ENCODE data around the gene AACS. TPM values are rescaled to one million over a fixed set of nuclear protein-coding genes. Genes with fewer than 3 reads are reported as not detected.

Gene AACS
- total RNA-seq, 4 donors from 2014 or later, result 38.0 to 53.3 (median 44.3) TPM

DNA sequence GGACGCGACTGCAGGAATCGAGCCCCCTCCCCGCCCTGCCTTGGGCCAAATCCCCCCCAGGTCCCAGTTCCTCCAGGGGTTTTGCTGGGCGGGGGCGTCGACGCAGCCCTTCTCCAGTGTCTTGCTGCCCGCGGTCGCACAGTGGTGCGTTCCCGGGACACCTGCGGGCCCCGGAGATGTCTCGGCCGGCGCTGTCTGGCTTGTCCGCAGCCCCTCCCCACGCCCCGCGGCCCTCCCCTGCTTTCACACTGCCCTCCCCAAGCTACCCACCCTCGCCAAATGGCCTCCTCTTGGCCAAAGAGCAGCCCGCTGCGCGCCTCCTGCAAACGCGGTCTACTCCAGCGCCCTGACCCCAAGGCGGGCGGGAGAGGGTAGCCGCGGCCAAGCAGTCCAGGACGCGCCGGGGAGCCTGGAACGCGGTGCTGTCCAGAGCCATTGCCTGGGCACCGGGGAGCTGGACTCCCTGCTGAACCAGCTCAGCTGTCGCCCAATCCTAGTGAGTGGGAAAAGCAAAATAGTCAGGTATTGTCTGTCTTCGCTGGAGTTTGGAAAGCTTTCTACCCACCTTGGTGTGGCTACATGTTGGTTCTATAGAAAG is 122.0 kb downstream of the AACS start:
- H3K27me3 ChIP-seq, result peaks cover 5 to 93% (median 20%) of the 10 kb centered on the region in 4 donors
- TF ChIP-seq, protein P1, sequence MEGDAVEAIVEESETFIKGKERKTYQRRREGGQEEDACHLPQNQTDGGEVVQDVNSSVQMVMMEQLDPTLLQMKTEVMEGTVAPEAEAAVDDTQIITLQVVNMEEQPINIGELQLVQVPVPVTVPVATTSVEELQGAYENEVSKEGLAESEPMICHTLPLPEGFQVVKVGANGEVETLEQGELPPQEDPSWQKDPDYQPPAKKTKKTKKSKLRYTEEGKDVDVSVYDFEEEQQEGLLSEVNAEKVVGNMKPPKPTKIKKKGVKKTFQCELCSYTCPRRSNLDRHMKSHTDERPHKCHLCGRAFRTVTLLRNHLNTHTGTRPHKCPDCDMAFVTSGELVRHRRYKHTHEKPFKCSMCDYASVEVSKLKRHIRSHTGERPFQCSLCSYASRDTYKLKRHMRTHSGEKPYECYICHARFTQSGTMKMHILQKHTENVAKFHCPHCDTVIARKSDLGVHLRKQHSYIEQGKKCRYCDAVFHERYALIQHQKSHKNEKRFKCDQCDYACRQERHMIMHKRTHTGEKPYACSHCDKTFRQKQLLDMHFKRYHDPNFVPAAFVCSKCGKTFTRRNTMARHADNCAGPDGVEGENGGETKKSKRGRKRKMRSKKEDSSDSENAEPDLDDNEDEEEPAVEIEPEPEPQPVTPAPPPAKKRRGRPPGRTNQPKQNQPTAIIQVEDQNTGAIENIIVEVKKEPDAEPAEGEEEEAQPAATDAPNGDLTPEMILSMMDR (IDR thresholded peaks at IDR 0.05), result no peak
- TF ChIP-seq POLR2A (IDR thresholded peaks at IDR 0.05), result no peak
- H3K9me3 ChIP-seq, result no peaks in the 10 kb centered on the region
- H3K36me3 ChIP-seq, result no peaks in the 10 kb centered on the region
- H3K4me1 ChIP-seq, result peaks cover 20 to 42% (median 22%) of the 10 kb centered on the region in 3 donors
- WGBS, 2 donors, result no CpG with 5 or more reads among the region's 41 CpGs
- DNase-seq, result no peak
- peak overlapping the region; percentile 25 to 60 (median 44) for H3K4me3 ChIP-seq
- intact Hi-C loops (cut with DNase I), result loop anchor here (10.0 kb wide), 1 partner anchor 218 kb away; no protein-coding TSS in a partner anchor
- no peak overlapping the region for H3K27ac ChIP-seq

DNA sequence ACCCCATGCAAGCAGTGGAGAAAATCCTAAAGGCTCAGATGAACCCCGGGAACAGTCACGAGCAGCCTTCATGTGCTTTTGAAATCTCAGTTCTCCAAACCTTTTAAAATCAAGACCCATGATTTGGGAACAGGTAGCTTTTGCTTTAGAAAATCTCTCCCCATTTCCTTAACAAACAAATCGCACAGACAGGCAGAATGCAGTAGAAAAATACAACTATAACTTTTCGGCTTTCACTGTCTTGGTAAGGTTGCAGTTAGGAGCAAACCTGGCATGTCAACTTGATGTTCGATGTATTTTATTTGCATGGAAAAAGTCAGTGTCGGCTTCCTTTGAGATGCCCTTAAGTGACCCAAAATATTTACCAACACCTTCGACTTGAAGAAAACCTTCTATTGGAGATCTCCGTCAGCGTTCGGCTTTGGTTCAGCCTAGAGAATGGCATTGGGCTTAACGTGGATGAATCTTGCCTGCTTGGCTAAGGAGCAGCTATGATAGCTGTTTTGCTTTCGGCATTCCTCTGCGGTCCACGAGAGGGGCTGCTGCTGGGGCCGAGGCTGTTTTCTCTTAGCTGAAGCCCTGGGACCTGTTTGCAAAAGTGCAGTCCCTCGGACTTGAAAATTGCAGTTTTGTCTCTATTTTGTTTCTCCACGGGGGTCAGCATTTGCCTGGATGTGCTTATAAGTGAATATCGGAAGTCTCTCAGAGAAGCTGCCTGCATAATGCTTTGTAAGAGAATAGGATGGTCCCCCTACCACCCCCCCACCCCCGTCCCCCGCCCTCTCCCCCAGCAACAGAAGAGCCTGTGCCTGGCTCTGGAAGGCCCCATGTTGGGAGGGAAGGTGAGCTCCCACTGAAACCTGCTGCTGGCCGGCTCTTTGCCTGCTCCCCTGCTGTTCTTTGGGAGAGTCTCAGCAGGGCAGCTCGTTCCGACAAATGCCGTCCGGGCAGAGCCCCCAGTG is 122.8 kb downstream of the AACS start:
- Histone ChIP-seq H3K36me3 (no peaks in the 10 kb centered on the region), H3K4me3 (peak overlapping the region in 1 of 4 donors; percentile 60), H3K9me3 (no peaks in the 10 kb centered on the region), H3K27ac (no peak overlapping the region), H3K4me1 (peaks cover 20 to 41% (median 22%) of the 10 kb centered on the region in 3 donors), H3K27me3 (peaks cover 5 to 93% (median 20%) of the 10 kb centered on the region in 4 donors)
- TF ChIP-seq, protein P1 (IDR thresholded peaks at IDR 0.05), result no peak
- TF ChIP-seq POLR2A (IDR thresholded peaks at IDR 0.05), result no peak
- intact Hi-C loops (cut with DNase I), result loop anchor here (10.0 kb wide), 1 partner anchor 217 kb away; no protein-coding TSS in a partner anchor
- WGBS, 2 donors, result 3% methylated on average over 16 to 21 of the region's 25 CpGs
- DNase-seq, result no peak

DNA sequence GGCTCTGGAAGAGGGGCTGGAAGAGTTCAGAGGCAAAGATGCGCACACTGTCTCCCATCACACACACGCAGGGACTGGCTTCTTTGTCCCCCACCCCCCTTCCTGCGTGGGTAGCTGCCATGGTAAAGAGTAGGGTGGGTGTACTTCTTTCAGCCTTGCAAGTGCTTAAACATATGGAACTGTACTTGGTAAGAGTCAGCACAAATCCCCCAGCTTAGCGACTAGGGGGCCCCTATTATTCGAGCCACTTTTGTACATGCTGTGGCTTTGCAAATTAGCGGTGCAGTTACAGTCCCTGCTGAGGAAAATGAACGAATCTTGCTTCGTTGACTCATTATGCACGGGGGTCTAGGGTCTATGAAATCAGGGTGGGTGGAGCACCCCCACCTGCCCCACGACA is 123.8 kb downstream of the AACS start:
- Histone ChIP-seq H3K27me3 (peaks cover 5 to 93% (median 20%) of the 10 kb centered on the region in 4 donors), H3K36me3 (no peaks in the 10 kb centered on the region), H3K9me3 (no peaks in the 10 kb centered on the region), H3K4me3 (no peak overlapping the region), H3K4me1 (peaks cover 16 to 33% (median 19%) of the 10 kb centered on the region in 3 donors), H3K27ac (no peak overlapping the region)
- TF ChIP-seq, protein P1 (IDR thresholded peaks at IDR 0.05), result no peak
- no peak for TF ChIP-seq POLR2A (IDR thresholded peaks at IDR 0.05)
- intact Hi-C loops (cut with DNase I), result loop anchor here (10.0 kb wide), 1 partner anchor 216 kb away; no protein-coding TSS in a partner anchor
- DNase-seq, result no peak
- 13 to 17% methylated on average over 9 to 10 of the region's 10 CpGs for WGBS, 2 donors

DNA sequence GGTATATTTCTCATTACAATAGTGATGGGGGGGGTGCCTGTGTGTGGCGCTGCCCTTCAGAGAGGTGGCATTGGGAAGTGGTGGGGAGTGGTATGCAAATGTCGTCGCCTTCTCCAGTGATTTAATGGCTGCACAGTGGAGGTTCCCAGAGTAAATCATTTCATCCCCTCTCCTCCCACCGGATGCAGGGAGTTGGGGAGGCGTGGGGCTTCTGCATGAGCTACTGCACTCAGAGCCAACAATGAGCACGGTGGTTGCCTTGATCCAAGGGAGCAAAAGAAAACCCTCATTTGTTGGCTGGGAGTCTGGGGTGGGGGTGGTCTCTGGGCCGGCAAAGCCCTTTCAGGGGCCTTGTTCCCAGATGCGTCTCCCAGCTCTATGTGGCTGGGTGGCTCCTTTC is 124.3 kb downstream of the AACS start:
- Histone ChIP-seq H3K9me3 (no peaks in the 10 kb centered on the region), H3K27me3 (peaks cover 5 to 93% (median 20%) of the 10 kb centered on the region in 4 donors), H3K4me3 (no peak overlapping the region), H3K27ac (no peak overlapping the region), H3K36me3 (no peaks in the 10 kb centered on the region), H3K4me1 (peaks cover 16 to 33% (median 19%) of the 10 kb centered on the region in 3 donors)
- intact Hi-C loops (cut with DNase I), result loop anchor here (10.0 kb wide), 1 partner anchor 215 kb away; no protein-coding TSS in a partner anchor
- no peak for TF ChIP-seq POLR2A (IDR thresholded peaks at IDR 0.05)
- TF ChIP-seq, protein P1 (IDR thresholded peaks at IDR 0.05), result no peak
- WGBS, 2 donors, result 22 to 45% methylated on average over 5 to 6 of the region's 8 CpGs
- DNase-seq, result no peak

Data from esophagus squamous epithelium (tissue), 5 donors.